Fibroblast of skin of left quadriceps (primary cell): Measurements from ENCODE around the gene DMD.
A peak's percentile ranks its signal among the peaks of the same experiment; 100 is the strongest.
"Not testable (repeated sequence)": the region's sequence is repeated elsewhere in the genome, so short reads cannot be mapped to it uniquely, and the experiment has no call there.

Source experiments
- DNase-seq, 2 experiments: peaks; one replicate each; pipeline ENCODE4 v3.0.0-alpha.2; 2013; ENCODE audit warnings: low read depth in 2 of 2

DMD gene

GRCh38 chrX:31527455-31528126, 1683.8 kb downstream of the DMD start:
- DNase-seq = no peak

DNA sequence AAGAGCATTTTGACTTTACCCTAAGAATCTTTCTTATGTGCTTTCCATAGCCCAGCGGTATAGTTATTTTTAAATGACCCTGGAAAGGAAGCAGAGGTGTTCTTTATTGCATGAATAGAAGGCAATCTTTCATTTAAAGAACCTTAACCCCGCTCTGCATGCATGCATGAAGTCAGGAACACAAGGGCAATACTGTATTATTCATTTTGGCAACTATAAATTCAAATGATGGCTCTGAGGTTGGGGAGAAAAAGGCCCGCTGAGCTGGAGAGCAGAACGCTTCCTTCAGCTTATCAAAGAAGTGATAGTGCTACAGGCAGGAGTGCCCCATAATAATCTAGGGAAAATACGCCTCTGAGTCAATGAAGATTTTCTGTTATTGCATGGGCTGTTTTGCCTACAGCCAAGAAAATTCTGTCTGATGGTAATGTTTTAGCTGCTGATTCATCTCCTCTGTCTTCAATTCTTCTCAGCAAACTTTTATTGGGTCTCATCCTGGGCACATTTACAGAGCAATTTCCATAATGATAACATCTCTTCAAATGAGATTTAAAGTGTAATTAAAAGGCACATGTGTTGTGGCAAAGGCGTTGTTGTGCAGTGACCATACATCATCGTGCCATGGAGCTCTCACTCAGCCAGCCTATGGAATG, 1687.3 kb downstream of the DMD start:
- DNase-seq = no peak

DNA sequence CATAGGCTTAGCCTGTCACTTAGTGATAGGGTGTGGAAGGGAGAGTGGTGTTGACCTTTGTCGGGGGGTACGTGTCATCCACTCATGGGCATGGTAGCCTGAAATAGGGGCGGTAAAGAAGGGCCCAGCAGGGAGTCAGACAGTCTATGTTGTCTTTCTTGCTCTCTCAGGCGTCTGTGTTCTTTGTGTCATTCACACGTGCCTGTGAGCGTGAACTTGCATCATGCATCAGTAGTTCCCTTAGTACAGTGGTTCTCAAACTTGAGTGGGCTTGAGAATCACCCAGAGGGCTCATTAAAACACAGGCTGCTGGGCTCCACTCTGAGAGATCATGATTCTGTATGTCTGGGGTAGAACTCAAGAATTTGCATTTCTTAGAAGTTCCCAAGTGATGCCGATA, 1688.6 kb downstream of the DMD start:
- no peak for DNase-seq

DNA sequence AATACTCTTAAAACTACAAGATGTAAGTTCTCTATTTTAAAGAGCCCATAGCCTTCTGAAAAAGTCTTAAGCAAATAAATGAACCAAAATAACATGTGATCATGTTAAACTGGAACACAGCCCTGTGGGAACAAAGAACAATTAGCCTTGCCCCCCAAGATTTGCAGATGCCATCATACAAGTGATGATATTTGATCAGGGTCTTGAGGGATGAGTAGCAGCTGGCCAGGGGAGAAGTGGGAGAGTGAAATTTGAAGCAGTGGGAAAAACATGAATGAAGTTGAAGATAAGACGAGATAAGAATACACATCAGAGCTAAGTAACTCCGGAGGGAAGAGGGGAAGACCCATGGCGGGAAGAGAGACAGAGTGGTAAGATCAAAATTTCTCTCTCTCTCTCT, 1689.4 kb downstream of the DMD start:
- DNase-seq = no peak

DNA sequence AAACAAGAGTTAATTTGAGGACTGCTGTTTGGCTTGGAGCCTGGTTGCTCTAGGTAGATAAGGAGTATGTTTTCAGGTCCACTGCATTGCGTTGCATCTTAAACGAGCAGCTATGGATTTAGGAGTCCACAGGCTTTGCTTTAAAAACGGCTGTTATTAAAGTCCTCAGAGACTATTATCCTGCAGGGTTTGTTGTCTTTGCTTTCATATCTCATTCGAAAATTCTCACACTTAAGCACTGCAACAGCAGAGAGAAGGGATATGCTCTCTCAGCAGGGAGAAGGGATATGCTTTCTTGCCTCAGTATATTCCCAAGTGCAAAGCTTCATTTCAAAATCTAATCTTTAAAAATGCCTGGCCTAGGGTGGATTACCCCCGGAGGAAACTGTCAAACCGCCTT, 1694.8 kb downstream of the DMD start:
- no peak for DNase-seq

- no peak for DNase-seq
Measured at GRCh38 chrX:31508338-31508737, 1703.0 kb downstream of the DMD start.

DNA sequence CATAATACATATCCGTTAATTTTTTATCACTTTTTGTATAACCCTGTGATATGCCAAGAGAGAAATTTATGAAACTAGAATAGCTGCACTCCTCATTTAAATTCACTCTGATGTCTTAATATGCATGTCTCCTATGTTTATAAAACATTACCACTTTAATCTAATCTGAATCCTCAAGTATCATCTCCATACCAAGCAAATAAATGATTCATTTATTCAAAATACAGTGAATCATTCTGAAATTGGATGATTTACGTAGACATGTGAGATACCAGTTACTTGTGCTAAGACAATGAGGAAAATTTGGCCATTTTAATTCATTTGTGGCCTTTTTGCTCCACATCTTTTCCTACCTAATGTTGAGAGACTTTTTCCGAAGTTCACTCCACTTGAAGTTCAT, 1704.4 kb downstream of the DMD start:
- DNase-seq = no peak

DNA sequence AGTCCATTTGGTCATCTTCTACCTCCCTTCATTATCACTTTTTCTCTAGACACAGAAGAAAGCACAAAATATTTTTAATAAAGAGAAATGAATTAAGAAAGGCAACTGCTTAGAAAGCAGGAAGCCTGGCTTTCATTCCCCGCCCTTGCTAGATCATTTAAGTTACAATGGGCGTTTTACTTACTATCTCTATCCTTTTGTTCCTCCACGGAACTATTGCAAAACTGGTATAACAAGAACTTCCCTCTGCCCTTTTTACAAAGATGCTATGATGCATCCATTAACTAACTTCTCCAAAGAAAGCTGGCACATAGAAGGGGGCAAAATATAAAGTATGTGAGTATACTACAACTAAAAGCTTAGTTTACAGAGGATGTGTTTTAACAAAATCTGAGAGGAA, 1705.0 kb downstream of the DMD start:
- no peak for DNase-seq

DNA sequence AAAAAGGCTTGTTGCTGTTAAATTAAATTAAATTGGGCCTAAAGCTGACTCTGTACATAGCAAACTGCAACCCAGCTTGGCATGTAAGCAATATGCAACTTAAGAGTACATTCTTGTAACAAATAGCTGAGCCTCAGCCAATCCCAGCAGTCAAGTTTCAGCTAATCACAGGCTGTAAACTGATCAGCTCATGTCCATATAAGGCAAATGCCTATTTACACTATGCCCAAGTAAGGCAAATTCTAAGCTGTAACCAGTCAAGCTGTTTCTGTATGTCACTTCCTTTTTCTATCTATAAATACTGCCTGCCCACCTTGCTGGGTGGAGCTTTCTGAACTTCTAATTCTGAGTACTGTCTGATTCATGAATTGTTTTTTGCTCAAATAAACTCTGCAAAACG, 1710.4 kb downstream of the DMD start:
- peak in 1 of 2 experiments; percentile 3 for DNase-seq

GRCh38 chrX:31499109-31499508, 1712.2 kb downstream of the DMD start:
- DNase-seq = peak in 1 of 2 experiments; percentile 5

DNA sequence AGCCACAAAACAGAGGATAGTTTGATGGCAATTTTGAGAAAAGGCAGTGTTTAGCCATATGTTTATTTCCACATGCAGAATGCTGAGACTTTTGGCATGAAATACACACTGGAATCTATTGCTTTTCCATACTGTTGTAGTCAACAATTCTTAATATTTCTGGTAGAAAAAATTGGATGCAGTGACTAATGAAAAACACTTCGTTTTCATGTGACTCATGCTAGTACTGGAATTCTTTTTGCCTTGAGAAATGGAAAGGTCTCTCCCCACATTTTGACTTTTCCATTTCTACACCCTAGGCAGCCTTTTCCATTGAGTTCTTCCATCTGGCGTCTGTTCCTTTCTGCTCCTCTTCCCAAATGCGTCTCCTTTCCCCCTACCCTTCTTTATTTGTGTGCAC, 1714.3 kb downstream of the DMD start:
- peak in 1 of 2 experiments; percentile 17 for DNase-seq

DNA sequence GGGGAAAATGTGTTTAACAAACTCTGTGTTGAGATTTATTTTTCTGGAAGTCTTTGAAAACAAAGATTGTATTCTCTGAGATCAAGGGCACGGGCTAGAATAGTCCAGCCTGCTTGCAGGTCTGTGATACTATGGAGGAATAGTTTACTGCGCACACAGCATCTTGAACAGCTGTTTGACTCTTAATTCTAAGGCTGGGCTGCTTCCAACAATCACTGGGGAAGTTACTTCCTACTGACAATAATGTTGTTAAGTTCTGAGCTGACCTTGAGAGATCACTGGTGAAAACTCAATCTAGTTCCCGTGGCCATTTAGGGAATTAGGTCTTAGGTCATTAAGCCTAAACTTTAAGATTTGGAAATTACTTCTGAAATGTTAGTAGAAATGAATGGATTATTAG, 1723.4 kb downstream of the DMD start:
- no peak for DNase-seq

- peak in 1 of 2 experiments; percentile 22 for DNase-seq
Measured at GRCh38 chrX:31483336-31483735, 1728.0 kb downstream of the DMD start.

- no peak for DNase-seq
Measured at GRCh38 chrX:31480696-31481095, 1730.7 kb downstream of the DMD start.

GRCh38 chrX:31471229-31471628, 1740.1 kb downstream of the DMD start:
- DNase-seq = no peak

- not testable (repeated sequence) for DNase-seq
Measured at GRCh38 chrX:31470753-31471152, 1740.6 kb downstream of the DMD start.

DNA sequence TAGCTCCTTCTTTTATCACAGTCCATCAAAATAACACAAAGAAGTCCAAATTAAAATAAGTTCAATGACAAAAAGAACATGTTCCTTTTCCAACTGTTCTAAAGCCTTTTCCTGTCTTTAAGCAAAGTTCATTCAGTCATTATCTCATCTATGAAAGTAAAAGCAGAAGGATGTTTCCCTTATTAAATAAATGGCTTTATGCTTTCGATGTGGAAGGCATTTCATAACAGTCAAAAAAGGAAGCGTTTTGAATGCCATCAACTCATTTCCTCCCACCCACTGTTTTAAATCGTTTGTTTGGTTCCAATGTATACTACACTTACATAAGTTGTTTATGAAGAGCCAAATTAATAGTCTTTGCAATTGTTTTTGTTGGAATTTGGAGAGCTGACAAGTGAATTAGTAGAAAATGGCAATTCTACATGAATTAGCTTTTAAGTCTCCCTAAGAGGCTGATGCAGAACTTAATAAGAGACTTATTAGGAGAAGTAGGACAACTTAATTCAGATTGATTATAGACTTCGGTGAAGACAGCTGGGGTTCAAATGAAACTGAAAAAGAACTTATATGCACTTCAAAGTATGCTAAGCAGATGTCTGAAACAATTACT, 1746.9 kb downstream of the DMD start:
- no peak for DNase-seq

GRCh38 chrX:31461266-31461665, 1750.1 kb downstream of the DMD start:
- DNase-seq = no peak

- DNase-seq = peak in 1 of 2 experiments; percentile 4
Measured at GRCh38 chrX:31459361-31459760, 1752.0 kb downstream of the DMD start.

- DNase-seq = peak in 1 of 2 experiments; percentile 1
Measured at GRCh38 chrX:31449965-31450364, 1761.4 kb downstream of the DMD start.

DNA sequence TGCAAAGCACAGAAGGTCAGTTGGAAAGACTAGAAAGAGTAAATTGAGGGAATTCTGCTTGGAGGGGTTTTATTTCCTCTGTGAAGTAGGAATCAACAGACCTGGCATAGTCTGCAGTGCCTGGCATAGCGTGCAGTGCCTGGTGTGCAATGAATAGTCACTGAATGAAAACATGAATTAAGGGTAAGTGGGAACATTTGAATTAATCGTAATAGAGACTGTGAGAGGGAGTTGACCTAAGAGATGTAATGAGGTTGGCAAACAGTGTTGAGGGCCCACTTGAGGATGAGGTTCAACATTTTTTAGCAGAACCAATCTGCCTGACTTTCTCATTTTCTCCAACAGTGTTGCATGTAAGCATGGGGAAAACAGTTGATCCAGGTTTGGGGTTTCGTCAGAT, 1762.3 kb downstream of the DMD start:
- no peak for DNase-seq

- no peak for DNase-seq
Measured at GRCh38 chrX:31445542-31445941, 1765.8 kb downstream of the DMD start.

GRCh38 chrX:31443654-31444053, 1767.7 kb downstream of the DMD start:
- no peak for DNase-seq
